ENCODE measurements around the gene SMARCAL1. TPM values are rescaled to one million over a fixed set of nuclear protein-coding genes. Genes with fewer than 3 reads are reported as not detected.
A peak's percentile ranks its signal among the peaks of the same experiment; 100 is the strongest.
"Not testable (repeated sequence)": the region's sequence is repeated elsewhere in the genome, so short reads cannot be mapped to it uniquely, and the experiment has no call there.

The SMARCAL1 gene
- total RNA-seq, 1 donor from 2014 or later: 5.5 TPM

DNA sequence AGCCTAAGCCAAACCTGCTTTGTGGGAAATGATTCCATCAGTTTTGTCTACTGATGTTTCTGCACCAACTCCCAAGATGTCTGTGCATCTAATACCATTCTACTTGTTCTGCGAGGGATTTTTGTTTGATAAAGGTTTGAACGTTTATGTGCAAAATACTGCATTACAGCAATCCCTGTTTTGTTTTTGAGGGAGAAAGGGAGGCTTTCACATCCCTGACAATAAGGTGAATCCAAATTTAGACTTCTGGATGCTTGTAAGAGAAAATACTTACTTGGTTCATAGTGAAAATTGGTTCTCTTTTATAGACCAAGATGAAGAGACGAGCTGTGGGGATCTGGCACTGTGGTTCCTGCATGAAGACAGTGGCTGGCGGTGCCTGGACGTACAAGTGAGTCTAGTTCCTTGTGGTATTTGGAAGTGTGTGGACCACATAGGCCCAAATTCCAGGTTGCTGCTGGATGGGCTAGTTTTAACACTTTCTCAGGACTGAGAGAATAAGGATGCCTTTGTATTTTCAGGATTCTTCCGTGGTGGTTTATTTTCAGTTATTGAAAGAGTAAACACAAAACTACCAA, 87.4 kb downstream of the SMARCAL1 start:
- no peak for DNase-seq (ENCODE audit: low read depth)

- no peak for DNase-seq (ENCODE audit: low read depth)
Measured at GRCh38 chr2:216500572-216500971, 88.3 kb downstream of the SMARCAL1 start.

DNA sequence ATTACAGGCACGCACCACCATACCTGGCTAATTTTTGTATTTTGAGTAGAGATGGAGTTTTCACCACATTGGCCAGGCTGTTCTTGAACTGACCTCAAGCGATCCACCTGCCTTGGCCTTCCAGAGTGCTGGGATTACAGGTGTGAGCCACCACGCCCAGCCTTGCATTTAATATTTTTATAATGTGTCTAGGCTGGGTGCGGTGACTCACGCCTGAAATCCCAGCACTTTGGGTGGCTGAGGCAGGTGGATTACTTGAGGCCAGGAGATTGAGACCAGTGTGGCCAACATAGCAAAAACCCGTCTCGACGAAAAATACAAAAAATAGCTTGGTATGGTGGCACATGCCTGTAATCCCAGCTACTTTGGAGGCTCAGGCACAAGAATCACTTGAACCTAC, 89.6 kb downstream of the SMARCAL1 start:
- no peak for DNase-seq (ENCODE audit: low read depth)

DNA sequence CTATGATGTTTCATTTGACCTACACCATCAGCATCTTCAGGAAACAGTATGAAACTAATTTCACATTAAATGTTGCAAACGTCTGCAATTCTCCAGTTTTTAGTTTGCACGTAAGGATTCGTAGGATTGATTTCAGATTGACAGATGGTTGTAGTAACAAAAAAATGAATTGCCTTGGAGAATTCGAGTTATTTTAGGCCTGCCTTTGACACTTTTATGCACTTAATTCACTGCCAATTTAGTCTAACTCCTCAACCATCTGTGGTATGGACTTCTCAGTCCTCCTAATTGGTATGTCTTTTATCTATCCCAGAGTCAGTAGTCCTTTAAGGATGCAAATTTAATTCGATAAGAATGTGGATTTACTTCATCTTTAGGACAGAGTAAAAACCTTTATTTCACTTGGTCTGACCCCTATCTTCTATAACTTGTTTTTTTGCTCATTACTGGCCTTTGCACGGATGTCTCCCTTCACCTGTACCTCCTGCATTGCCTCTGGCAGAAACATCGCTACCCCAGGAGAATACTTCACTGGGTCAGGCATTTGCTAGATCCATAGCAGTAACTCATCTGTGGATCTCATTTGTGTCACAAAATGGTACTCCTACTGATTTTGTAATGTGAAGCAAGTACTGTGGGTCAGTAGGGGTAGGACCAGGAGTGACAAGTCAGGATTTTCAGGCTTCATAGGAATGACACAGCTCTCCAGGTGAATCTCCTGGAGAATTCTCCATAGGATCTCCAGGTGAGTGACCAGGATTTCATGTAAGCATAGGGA, 90.3 kb downstream of the SMARCAL1 start:
- no peak for DNase-seq (ENCODE audit: low read depth)

GRCh38 chr2:216503159-216503629, 90.9 kb downstream of the SMARCAL1 start:
- no peak for DNase-seq (ENCODE audit: low read depth)

DNA sequence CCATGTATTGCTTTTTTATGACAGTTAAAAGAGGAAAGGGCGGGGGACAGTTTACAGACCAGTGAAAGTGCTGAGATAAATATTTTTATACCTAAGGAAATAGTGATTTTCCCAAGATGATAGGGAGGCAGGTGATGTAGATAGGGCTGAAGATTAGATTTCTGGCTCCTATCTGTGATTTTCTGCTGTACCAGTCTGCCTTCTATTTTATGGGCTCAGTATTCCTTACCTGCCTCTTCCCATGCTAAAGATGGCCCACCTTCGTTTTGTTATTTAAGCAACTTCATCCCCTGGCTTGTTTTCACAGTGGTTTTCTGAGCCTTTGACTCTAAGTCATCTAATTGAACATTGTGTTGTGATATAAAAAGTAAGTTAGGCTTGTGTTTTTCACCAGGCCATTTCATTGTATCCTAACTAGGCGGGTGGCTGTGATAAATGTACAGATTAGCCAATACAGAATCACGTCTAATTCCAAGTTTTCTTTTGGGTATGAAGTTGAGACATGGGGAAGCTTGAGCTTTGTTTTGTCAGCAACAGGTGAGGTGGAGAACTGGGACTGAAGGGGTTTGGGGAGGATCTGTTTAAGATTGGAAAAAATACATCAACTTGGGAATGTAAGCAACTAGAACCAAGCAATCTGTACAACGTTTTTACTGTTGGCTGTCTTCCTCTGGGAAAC, 91.6 kb downstream of the SMARCAL1 start:
- DNase-seq (ENCODE audit: low read depth): no peak

DNA sequence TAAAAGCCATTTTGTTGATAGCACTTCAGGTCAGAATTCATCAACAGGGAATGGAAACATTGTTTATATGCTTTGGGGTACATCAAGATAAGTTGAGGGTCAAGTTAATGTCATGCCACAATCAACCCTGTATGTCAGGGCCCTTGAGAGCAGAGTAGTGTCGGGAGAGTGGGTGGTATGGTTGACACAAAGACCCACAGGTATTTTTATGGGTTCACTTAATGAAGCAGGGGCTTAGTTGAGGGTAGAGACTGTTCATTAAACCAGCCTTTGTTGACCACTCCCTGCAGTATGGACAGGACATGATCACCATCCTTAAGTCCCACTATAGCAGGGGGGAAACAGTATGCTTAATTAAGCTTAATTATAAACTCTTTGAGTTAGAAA, 92.1 kb downstream of the SMARCAL1 start:
- DNase-seq (ENCODE audit: low read depth): no peak

DNA sequence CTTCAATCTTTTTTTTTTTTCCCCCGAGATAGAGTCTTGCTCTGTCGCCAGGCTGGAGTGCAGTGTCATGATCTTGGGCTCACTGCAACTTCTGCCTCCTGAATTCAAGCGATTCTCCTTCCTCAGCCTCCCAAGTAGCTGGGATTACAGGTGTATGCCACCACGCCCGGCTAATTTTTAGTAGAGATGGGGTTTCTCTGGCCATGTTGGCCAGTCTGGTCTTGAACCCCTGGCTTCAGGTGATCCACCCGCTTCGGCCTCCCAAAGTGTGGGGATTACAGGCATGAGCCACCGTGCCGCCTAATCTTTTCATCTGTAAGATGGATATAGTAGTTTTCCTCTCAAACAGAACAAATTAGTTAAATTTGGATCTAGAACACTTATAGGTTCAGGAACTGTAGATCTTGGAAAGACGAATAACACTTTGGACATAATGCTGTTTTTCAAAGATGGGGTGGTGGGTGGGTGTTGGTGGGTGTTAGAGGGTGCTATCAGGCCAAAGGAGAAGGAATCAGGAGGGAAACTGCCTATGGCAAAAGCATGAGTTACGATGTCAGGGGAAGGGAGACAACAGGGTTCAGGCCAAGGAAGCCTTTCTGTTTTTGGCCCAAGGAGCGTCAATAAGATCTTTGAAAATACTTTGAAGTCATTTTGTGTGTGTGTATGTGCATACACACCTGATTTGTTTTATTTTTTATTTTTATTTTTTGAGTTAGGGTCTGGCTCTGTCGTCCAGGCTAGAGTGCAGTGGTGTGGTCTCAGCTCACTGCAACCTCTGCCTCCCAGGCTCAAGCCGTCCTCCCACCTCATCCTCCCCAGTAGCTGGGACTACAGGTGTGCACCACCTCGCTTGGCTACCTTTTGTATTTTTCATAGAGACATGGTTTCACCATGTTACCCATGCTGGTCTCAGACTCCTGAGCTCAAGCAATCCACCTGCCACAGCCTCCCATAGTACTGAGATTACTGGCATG, 93.1 kb downstream of the SMARCAL1 start:
- no peak for DNase-seq (ENCODE audit: low read depth)

DNA sequence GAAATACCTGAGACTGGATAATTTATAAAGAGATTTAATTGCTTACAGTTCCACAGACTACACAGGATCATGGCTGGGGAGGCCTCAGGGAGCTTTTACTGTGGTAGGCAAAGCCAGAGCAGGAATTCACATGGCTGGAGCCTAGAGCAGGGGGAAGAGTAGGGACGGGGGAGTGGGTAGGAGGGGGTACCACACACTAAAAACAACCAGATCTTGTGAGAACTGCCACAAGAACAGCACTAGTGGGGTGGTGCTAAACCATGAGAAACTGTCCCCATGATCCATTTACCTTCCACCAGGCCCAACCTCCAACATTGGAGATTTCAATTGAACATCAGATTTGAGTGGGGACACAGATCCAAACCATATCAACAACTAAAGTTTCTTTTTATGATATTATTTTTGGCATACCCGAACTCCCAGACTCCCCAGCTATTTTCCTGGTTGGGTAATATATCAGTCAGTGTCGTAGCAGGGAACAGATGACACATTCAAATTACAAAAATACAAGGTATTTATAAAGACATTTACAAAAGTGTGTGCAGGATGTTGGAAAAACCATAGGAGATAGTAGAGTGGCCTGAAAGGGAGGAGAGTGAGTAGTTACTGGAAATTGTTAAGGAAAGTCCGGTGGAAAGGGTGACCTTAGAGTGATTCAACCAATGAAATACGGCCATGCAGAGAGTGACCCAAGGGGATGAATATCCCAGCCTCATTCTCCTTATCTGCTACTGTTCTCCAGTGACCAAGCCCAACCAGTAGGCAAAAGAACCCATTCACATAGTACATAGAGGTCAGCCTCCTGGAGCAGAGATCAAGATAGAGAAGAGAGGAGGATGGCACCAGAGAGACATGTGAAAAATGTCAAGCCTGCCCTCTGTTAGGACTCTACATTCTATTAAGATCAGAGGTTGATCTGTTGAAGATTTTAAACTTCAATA, 95.2 kb downstream of the SMARCAL1 start:
- DNase-seq (ENCODE audit: low read depth): no peak

- no peak for DNase-seq (ENCODE audit: low read depth)
Measured at GRCh38 chr2:216508229-216508628, 95.9 kb downstream of the SMARCAL1 start.

DNA sequence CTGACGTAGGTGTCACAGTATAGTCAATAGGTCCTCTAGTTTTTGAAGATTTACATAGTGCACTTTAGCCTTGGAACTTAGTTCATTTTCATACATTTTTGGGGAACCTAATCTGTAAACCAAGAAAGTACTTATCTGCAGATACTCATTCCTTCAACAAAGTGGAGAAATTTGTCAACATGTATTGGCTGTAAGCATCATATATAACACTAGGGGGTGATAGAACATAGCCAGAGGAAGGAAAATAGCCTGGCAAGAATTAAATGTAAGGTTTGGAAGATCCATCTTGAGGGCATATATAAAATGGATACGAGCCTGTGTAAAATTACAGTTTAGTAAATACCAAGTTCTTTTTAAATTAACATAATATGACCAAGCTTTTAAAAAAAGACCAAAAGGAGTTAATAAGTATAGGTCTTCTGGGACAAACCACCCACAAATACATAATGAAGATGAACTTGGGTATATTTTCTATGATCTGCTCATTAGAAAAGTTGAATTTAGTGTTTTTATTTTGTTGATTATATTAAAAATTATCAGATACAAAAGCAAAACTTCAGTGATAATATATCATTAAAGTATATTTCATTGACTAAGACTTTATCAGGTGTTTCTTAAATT, 104.6 kb downstream of the SMARCAL1 start:
- DNase-seq (ENCODE audit: low read depth): no peak

- no peak for DNase-seq (ENCODE audit: low read depth)
Measured at GRCh38 chr2:216517447-216518225, 105.4 kb downstream of the SMARCAL1 start.

GRCh38 chr2:216518566-216519119, 106.4 kb downstream of the SMARCAL1 start:
- not testable (repeated sequence) for DNase-seq (ENCODE audit: low read depth)

GRCh38 chr2:216519154-216519762, 107.0 kb downstream of the SMARCAL1 start:
- DNase-seq (ENCODE audit: low read depth): peak; percentile 80

DNA sequence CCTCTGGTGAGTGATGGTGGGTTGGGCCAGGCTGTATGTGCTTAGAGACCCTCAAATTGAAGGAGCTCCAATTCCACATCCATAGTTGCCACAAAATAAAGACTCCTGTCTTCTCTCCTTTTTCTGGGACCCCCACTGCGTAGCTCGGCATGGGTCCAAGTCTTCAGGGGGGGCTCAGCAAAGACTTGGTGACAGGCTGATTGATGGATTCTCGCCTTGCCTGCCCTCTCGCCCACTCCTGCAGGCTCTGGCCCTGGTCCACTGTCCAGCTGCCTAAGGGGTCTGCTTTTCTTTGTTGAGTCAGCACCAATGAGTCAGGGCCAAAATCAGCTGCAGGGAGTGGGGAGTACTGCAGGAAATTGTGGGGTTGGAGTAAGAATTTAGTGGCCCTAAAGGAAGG, 107.8 kb downstream of the SMARCAL1 start:
- no peak for DNase-seq (ENCODE audit: low read depth)

- DNase-seq (ENCODE audit: low read depth): no peak
Measured at GRCh38 chr2:216522892-216523502, 110.7 kb downstream of the SMARCAL1 start.

DNA sequence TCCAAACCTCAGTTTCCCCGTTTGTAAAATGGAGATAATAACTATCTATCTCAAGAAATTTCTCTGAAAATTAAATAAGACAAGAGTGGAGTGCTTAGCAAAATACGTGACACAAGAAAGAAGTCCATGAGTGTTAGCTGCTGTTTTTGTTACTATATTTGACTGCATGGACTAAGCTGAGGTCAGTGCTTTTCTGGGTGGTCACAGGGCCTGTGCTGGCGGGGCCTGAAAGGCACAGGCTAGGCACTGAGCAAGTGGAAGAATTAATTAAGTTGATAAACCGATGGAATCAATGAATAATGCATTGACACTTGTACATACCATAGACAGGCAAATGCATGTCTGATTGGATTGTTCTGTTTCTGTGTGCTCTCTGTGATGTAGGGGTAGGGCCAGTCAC, 113.7 kb downstream of the SMARCAL1 start:
- no peak for DNase-seq (ENCODE audit: low read depth)

DNA sequence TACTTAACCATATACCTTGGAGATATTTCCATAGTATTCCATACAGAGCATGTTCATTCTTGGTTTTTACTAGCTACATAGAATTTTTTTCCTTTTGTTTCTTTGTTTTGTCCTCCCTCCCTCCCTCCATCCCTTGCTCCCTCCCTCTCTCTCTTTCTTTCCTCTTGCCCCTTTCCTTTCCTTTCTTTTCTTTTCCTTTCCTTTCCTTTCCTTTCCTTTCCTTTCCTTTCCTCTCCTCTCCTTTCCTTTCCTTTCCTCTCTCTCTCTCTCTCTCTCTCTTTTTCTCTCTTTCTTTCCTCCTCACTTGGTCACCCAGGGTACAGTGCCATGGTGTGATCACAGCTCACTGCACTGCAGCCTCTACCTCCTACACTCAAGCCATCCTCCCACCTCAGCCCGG, 114.7 kb downstream of the SMARCAL1 start:
- no peak for DNase-seq (ENCODE audit: low read depth)
